B cell (primary cell): Measurements from ENCODE around the gene FAXC. TPM values are rescaled to one million over a fixed set of nuclear protein-coding genes. Genes with fewer than 3 reads are reported as not detected.

ENCODE experiments used
- ATAC-seq: fragments of 200-7000 bp; cut with Tn5 transposase; one replicate; pipeline ENCODE4 v1.10.0; 2021; ENCODE audit warnings: low read depth, mild to moderate bottlenecking, moderate number of reproducible peaks, moderate library complexity
- CTCF ChIA-PET: fragments of 350-600 bp; sonication (Branson Sonifier 250); formaldehyde crosslinking; loops from one replicate; lab custom pipeline; 2021; ENCODE audit warnings: antibody characterized with exemption, inconsistent platforms; lab: Charles Lee
- POLR2A ChIA-PET: fragments of 350-600 bp; sonication (Branson Sonifier 250); formaldehyde crosslinking; loops from one replicate; lab custom pipeline; 2021; ENCODE audit warnings: antibody characterized with exemption; lab: Charles Lee
- DNase-seq: peaks from one replicate; pipeline ENCODE4 v3.0.0; 2013
- H2AFZ ChIP-seq: 2 replicates; pipeline ENCODE4 v1.6.1; 2012; ENCODE audit warnings: mild to moderate bottlenecking, low read depth, low read length; ENCODE audit not compliant: insufficient read depth, poor library complexity, severe bottlenecking
- H3K27ac ChIP-seq, 2 donors: 1 replicate in 1 of 2; 2 replicates in 1 of 2; pipeline ENCODE4 v1.5.1; 2012 to 2013; ENCODE audit warnings: low read length in 2 of 2, mild to moderate bottlenecking in 2 of 2, moderate library complexity in 1 of 2
- H3K27me3 ChIP-seq, 4 experiments: fragments of 200-600 bp in 1 of 4; sonication (generic) in 1 of 4; replicated peaks in 1 of 4; 1 replicate in 2 of 4; 2 replicates in 2 of 4; pipeline versions ENCODE4 v1.6.1 to v1.7.0; 2013 to 2016; ENCODE audit warnings: low read length in 3 of 4, mild to moderate bottlenecking in 2 of 4, mixed read lengths in 1 of 4, moderate library complexity in 1 of 4; ENCODE audit not compliant: insufficient read depth in 4 of 4, control insufficient read depth in 3 of 4; ENCODE audit errors: control extremely low read depth in 1 of 4
- H3K36me3 ChIP-seq, 2 experiments: replicated peaks in 1 of 2; 1 replicate in 1 of 2; 2 replicates in 1 of 2; pipeline versions ENCODE4 v1.6.1 to v1.7.1; 2013; ENCODE audit warnings: low read length in 1 of 2; ENCODE audit not compliant: insufficient read depth in 2 of 2, control insufficient read depth in 1 of 2; ENCODE audit errors: control extremely low read depth in 1 of 2, extremely low read depth in 1 of 2
- H3K4me1 ChIP-seq, 2 donors: fragments of 200-600 bp in 1 of 2; sonication (generic) in 1 of 2; 1 replicate in 1 of 2; 2 replicates in 1 of 2; pipeline versions ENCODE4 v1.5.1 to v1.6.1; 2013 to 2017; ENCODE audit warnings: low read length in 2 of 2; ENCODE audit not compliant: control insufficient read depth in 2 of 2, insufficient read depth in 2 of 2
- H3K4me2 ChIP-seq: replicated peaks from 2 replicates; pipeline ENCODE3; 2012; ENCODE audit warnings: mild to moderate bottlenecking, low read depth, low read length; ENCODE audit not compliant: poor library complexity, severe bottlenecking
- H3K4me3 ChIP-seq, 5 experiments: fragments of 200-600 bp in 1 of 5; sonication (generic) in 1 of 5; 1 replicate in 3 of 5; 2 replicates in 2 of 5; pipeline versions ENCODE4 v1.5.1 to v1.7.0; 2011 to 2016; ENCODE audit warnings: low read length in 4 of 5, mild to moderate bottlenecking in 4 of 5, low read depth in 2 of 5, control low read depth in 1 of 5, moderate library complexity in 1 of 5; ENCODE audit not compliant: insufficient read depth in 1 of 5; ENCODE audit errors: control extremely low read depth in 1 of 5, extremely low read depth in 1 of 5
- H3K79me2 ChIP-seq: fragments of 200-600 bp; sonication (generic); one replicate; pipeline ENCODE4 v1.6.0; 2016; ENCODE audit warnings: low read length; ENCODE audit not compliant: control insufficient read depth, insufficient read depth
- H3K9ac ChIP-seq: fragments of 200-600 bp; sonication (generic); 2 replicates; pipeline ENCODE4 v1.6.1; 2017; ENCODE audit warnings: mild to moderate bottlenecking, low read length, moderate library complexity
- H3K9me3 ChIP-seq, 3 donors: one replicate each; pipeline versions ENCODE4 v1.6.1 to v1.7.1; 2013; ENCODE audit warnings: low read length in 2 of 3; ENCODE audit not compliant: control insufficient read depth in 2 of 3, insufficient read depth in 1 of 3; ENCODE audit errors: control extremely low read depth in 1 of 3
- H4K20me1 ChIP-seq: 2 replicates; pipeline ENCODE4 v1.6.0; 2012; ENCODE audit warnings: mild to moderate bottlenecking, low read length; ENCODE audit not compliant: insufficient read depth, control insufficient read depth, poor library complexity, severe bottlenecking
- H3K27ac Mint-ChIP-seq: one replicate; pipeline ENCODE4 v1.8.0; 2021; ENCODE audit warnings: mixed read lengths
- H3K27me3 Mint-ChIP-seq: one replicate; pipeline ENCODE4 v1.8.0; 2021; ENCODE audit warnings: mixed read lengths
- H3K4me1 Mint-ChIP-seq: one replicate; pipeline ENCODE4 v1.8.0; 2021; ENCODE audit warnings: mixed read lengths
- H3K4me3 Mint-ChIP-seq: one replicate; pipeline ENCODE4 v1.8.0; 2021; ENCODE audit warnings: mixed read lengths
- H3K9me3 Mint-ChIP-seq: one replicate; pipeline ENCODE4 v1.8.0; 2022; ENCODE audit warnings: mixed read lengths; ENCODE audit not compliant: insufficient read depth
- CTCF ChIP-seq: fragments of 200-600 bp; IDR thresholded peaks from one replicate; pipeline ENCODE4 v1.8.0; 2022; ENCODE audit warnings: antibody characterized with exemption, mild to moderate bottlenecking
- EZH2 ChIP-seq: IDR thresholded peaks from 2 replicates; pipeline ENCODE4 v1.6.1; 2012; ENCODE audit warnings: borderline replicate concordance, low read depth, mild to moderate bottlenecking, moderate library complexity, low read length; ENCODE audit not compliant: insufficient read depth, poor library complexity, severe bottlenecking
- WGBS: methylation state at CpG from one replicate; pipeline ENCODE4 v1.1.5; 2013; ENCODE audit warnings: missing lambda C conversion rate; ENCODE audit not compliant: insufficient coverage; 5-methylcytosine and 5-hydroxymethylcytosine counted together
- intact Hi-C: fragments of 100-400 bp; cut with micrococcal nuclease; formaldehyde crosslinking; loops from one replicate; pipeline ENCODE4 v1.10.0; 2022
- polyA plus RNA-seq: library from polyadenylated mRNA; depleted of rRNA; stranded (reverse); fragments of >200 nt; gene quantifications from 2 replicates; pipeline ENCODE4 v1.2.3, GENCODE V29; 2012
- total RNA-seq, 2 donors: library from RNA; stranded (reverse); fragments of 120-200 nt in 1 of 2; gene quantifications; 1 replicate in 1 of 2; 2 replicates in 1 of 2; pipeline versions ENCODE4 v1.2.3 to v1.2.4, GENCODE V29; 2013 to 2022

The FAXC gene
- total and polyA plus RNA-seq, 2 donors (not counting 1 experiment from before 2014, with no cell fraction given): not detected

- H3K4me2 ChIP-seq: no peak overlapping the region
- H3K36me3 ChIP-seq: no peaks in the 10 kb centered on the region
- intact Hi-C loops: no loop called here
- no peaks in the 10 kb centered on the region for H3K9me3 Mint-ChIP-seq
- no peak overlapping the region for H3K9ac ChIP-seq
- CTCF ChIA-PET: no interaction called here
- DNase-seq (no peak), ATAC-seq (no peak)
- POLR2A ChIA-PET: no interaction called here
- H3K27me3 ChIP-seq: no peaks in the 10 kb centered on the region
- no peak overlapping the region for H3K27ac ChIP-seq
- no peaks in the 10 kb centered on the region for H3K4me1 Mint-ChIP-seq
- TF ChIP-seq CTCF (no peak), EZH2 (no peak)
- H3K4me3 ChIP-seq: no peak overlapping the region
- H3K4me3 Mint-ChIP-seq: no peak overlapping the region
- no peaks in the 10 kb centered on the region for H3K79me2 ChIP-seq
- H3K27me3 Mint-ChIP-seq: peaks cover 18% of the 10 kb centered on the region
- H3K27ac Mint-ChIP-seq: no peak overlapping the region
- no peaks in the 10 kb centered on the region for H3K4me1 ChIP-seq
- no CpG with 5 or more reads among the region's 3 CpGs for WGBS
- H2AFZ ChIP-seq: no peak overlapping the region
- no peaks in the 10 kb centered on the region for H3K9me3 ChIP-seq
- no peaks in the 10 kb centered on the region for H4K20me1 ChIP-seq
Measured at GRCh38 chr6:99308788-99309187, 40.7 kb downstream of the FAXC start.

DNA sequence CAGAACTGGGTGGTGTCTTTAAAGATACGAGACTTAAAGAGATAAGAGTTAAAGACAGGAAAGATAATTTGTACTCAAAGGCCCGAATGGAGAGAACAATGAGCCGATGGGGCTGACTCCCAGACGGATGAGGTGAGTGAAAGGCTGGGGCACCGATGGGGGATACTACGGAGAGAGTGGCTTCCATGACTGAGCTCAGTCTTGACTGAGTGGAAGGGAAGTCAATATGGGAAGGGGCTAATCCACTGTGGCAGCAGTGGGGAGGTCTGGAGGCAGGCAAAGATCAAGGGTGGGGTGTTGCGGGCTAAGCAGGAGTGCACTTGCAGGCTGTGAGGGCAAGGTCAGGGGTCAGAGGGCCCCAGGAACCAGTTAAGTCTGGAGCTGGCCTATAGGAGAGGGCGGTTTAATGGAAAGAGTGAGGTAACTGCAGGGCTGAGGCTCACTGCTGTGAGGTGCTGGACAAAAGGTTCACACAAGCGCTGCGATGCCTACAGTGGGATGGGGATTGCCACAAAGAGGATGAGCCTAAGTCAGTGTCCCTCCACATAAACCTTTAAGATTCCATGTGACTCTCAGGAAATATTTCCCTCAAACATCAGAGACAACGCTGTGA, 42.1 kb downstream of the FAXC start:
- Histone ChIP-seq H3K79me2 (no peaks in the 10 kb centered on the region), H3K4me1 (no peaks in the 10 kb centered on the region), H3K9me3 (no peaks in the 10 kb centered on the region), H2AFZ (no peak overlapping the region), H3K4me3 (no peak overlapping the region), H3K27me3 (no peaks in the 10 kb centered on the region), H3K4me2 (no peak overlapping the region), H3K36me3 (no peaks in the 10 kb centered on the region), H3K9ac (no peak overlapping the region), H4K20me1 (no peaks in the 10 kb centered on the region), H3K27ac (no peak overlapping the region)
- ChIA-PET CTCF (no interaction called here), POLR2A (no interaction called here)
- Mint-ChIP-seq H3K4me1 (no peaks in the 10 kb centered on the region), H3K9me3 (no peaks in the 10 kb centered on the region), H3K4me3 (no peak overlapping the region), H3K27ac (no peak overlapping the region), H3K27me3 (peaks cover 18% of the 10 kb centered on the region)
- intact Hi-C loops: no loop called here
- no peak for ATAC-seq
- DNase-seq: no peak
- TF ChIP-seq CTCF (no peak), EZH2 (no peak)
- WGBS: 92% methylated on average over 9 of the region's 11 CpGs
